HEK293 (cell line): ENCODE measurements around the gene VAV2.

Source experiments
- CTCF ChIA-PET: fragments of 350-600 bp; formaldehyde crosslinking; extraction: SDS; loops from one replicate; lab custom pipeline; 2021; ENCODE audit warnings: antibody characterized with exemption; lab: Yijun Ruan, JAX
- POLR2A ChIA-PET: fragments of 300-600 bp; formaldehyde crosslinking; extraction: SDS; loops from one replicate; lab custom pipeline; 2020; ENCODE audit warnings: antibody characterized with exemption, inconsistent platforms; lab: Yijun Ruan, JAX
- H3K27ac ChIP-seq: fragments of 200-500 bp; sonication (Bioruptor generic); 2 replicates; pipeline ENCODE4 v1.5.1; 2014; ENCODE audit warnings: low read depth, low read length, control low read depth, inconsistent platforms; ENCODE audit errors: extremely low read depth
- H3K36me3 ChIP-seq, 2 experiments: fragments of 200-500 bp in 1 of 2; sonication (Bioruptor generic) in 1 of 2; 1 replicate in 1 of 2; 2 replicates in 1 of 2; pipeline ENCODE4 v1.5.1; 2014 to 2017; ENCODE audit warnings: inconsistent platforms in 2 of 2, low read length in 2 of 2; ENCODE audit not compliant: control insufficient read depth in 2 of 2, insufficient read depth in 1 of 2
- H3K4me1 ChIP-seq: fragments of 200-500 bp; sonication (Bioruptor generic); 2 replicates; pipeline ENCODE4 v1.5.1; 2014; ENCODE audit warnings: mild to moderate bottlenecking, low read length, inconsistent platforms; ENCODE audit not compliant: control insufficient read depth, insufficient read depth
- H3K4me3 ChIP-seq: 2 replicates; pipeline ENCODE4 v1.5.1; 2011; ENCODE audit warnings: low read depth, mild to moderate bottlenecking, control low read depth, low read length, moderate library complexity
- H3K9me3 ChIP-seq: fragments of 200-500 bp; sonication (Bioruptor generic); 2 replicates; pipeline ENCODE4 v1.5.1; 2014; ENCODE audit warnings: low read depth, low read length, inconsistent platforms; ENCODE audit not compliant: control insufficient read depth, insufficient read depth
- BCL11A ChIP-seq: fragments of 450-650 bp; formaldehyde crosslinking; IDR thresholded peaks from 2 replicates; pipeline ENCODE4 v1.5.1; 2016; ENCODE audit warnings: low read depth, missing biosample characterization, missing genetic modification characterization
- GLIS1 ChIP-seq: fragments of 450-650 bp; formaldehyde crosslinking; IDR thresholded peaks from 2 replicates; pipeline ENCODE4 v1.5.1; 2016; ENCODE audit warnings: missing biosample characterization, missing genetic modification characterization
- ZBTB1 ChIP-seq: fragments of 450-650 bp; formaldehyde crosslinking; IDR thresholded peaks from 2 replicates; pipeline ENCODE4 v1.5.1; 2016; ENCODE audit warnings: missing biosample characterization, missing genetic modification characterization
- ZFP69B ChIP-seq: fragments of 450-650 bp; formaldehyde crosslinking; IDR thresholded peaks from 2 replicates; pipeline ENCODE4 v1.5.1; 2016; ENCODE audit warnings: missing biosample characterization, missing genetic modification characterization
- ZNF174 ChIP-seq: fragments of 450-650 bp; formaldehyde crosslinking; IDR thresholded peaks from 2 replicates; pipeline ENCODE4 v1.5.0; 2017; ENCODE audit warnings: missing biosample characterization, mild to moderate bottlenecking, missing genetic modification characterization
- ZNF19 ChIP-seq: fragments of 450-650 bp; formaldehyde crosslinking; IDR thresholded peaks from 2 replicates; pipeline ENCODE4; 2016; ENCODE audit warnings: missing biosample characterization, missing genetic modification characterization, low read depth
- ZNF202 ChIP-seq: fragments of 450-650 bp; formaldehyde crosslinking; IDR thresholded peaks from 2 replicates; pipeline ENCODE4 v1.5.1; 2016; ENCODE audit warnings: missing biosample characterization, missing genetic modification characterization, borderline replicate concordance
- ZNF24 ChIP-seq: fragments of 450-650 bp; formaldehyde crosslinking; IDR thresholded peaks from 2 replicates; pipeline ENCODE4 v1.5.1; 2016; ENCODE audit warnings: missing biosample characterization, missing genetic modification characterization
- ZNF558 ChIP-seq: fragments of 450-650 bp; formaldehyde crosslinking; IDR thresholded peaks from 2 replicates; pipeline ENCODE4 v1.5.1; 2016; ENCODE audit warnings: missing biosample characterization, missing genetic modification characterization
- ZNF701 ChIP-seq: fragments of 450-650 bp; formaldehyde crosslinking; IDR thresholded peaks from 2 replicates; pipeline ENCODE4 v1.5.1; 2016; ENCODE audit warnings: missing biosample characterization, missing genetic modification characterization
- ZNF792 ChIP-seq: fragments of 450-650 bp; formaldehyde crosslinking; IDR thresholded peaks from 2 replicates; pipeline ENCODE4 v1.5.1; 2016; ENCODE audit warnings: missing biosample characterization, missing genetic modification characterization
- TF ChIP-seq, protein P1 (sequence below): fragments of 450-650 bp; formaldehyde crosslinking; IDR thresholded peaks from 2 replicates; pipeline ENCODE4 v1.5.1; 2017; ENCODE audit warnings: missing biosample characterization, missing genetic modification characterization
- TF ChIP-seq, protein P2 (sequence below): fragments of 450-650 bp; formaldehyde crosslinking; IDR thresholded peaks from 2 replicates; pipeline ENCODE4 v1.5.1; 2017; ENCODE audit warnings: missing biosample characterization, mild to moderate bottlenecking, missing genetic modification characterization, moderate library complexity
- TF ChIP-seq, protein P3 (sequence below): fragments of 450-650 bp; formaldehyde crosslinking; IDR thresholded peaks from 2 replicates; pipeline ENCODE4 v1.5.1; 2016; ENCODE audit warnings: missing biosample characterization, missing genetic modification characterization
- TF ChIP-seq, protein P4 (sequence below): fragments of 450-650 bp; IDR thresholded peaks from 2 replicates; pipeline ENCODE4 v1.5.1; 2018; ENCODE audit warnings: missing biosample characterization, missing genetic modification characterization
- TF ChIP-seq, protein P5 (sequence below): fragments of 450-650 bp; formaldehyde crosslinking; IDR thresholded peaks from 2 replicates; pipeline ENCODE4 v1.5.1; 2016; ENCODE audit warnings: missing biosample characterization, missing genetic modification characterization
- TF ChIP-seq, protein P6 (sequence below): fragments of 450-650 bp; formaldehyde crosslinking; IDR thresholded peaks from 2 replicates; pipeline ENCODE4 v1.5.1; 2016; ENCODE audit warnings: missing biosample characterization, missing genetic modification characterization
- TF ChIP-seq, protein P7 (sequence below): fragments of 450-650 bp; formaldehyde crosslinking; IDR thresholded peaks from 2 replicates; pipeline ENCODE4 v1.5.1; 2016; ENCODE audit warnings: missing biosample characterization, missing genetic modification characterization

The VAV2 gene

DNA sequence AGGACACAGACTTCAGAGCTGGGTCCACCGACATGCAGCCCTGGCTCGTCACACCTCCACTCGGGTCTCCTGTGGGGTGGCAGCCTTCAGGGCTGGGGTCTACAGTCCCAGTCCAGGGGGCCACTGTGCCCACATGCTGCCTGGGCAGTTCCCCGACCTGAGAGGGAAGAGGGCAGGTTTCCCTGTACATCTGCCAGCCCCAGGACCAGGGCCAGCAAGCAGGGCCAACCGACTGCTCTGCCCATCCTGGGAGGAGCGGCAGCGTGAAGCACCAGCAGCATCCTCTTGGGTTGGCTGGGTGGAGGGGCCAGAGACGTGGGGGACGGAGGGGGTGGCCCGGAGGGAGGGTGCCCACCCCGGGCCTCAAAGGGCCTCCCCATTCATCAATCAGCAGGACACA lies 133.4 kb downstream of the VAV2 start (continued):
- TF ChIP-seq, protein P1, sequence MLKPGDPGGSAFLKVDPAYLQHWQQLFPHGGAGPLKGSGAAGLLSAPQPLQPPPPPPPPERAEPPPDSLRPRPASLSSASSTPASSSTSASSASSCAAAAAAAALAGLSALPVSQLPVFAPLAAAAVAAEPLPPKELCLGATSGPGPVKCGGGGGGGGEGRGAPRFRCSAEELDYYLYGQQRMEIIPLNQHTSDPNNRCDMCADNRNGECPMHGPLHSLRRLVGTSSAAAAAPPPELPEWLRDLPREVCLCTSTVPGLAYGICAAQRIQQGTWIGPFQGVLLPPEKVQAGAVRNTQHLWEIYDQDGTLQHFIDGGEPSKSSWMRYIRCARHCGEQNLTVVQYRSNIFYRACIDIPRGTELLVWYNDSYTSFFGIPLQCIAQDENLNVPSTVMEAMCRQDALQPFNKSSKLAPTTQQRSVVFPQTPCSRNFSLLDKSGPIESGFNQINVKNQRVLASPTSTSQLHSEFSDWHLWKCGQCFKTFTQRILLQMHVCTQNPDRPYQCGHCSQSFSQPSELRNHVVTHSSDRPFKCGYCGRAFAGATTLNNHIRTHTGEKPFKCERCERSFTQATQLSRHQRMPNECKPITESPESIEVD (tag by site-specific recombination): no peak
- TF ChIP-seq, protein P2, sequence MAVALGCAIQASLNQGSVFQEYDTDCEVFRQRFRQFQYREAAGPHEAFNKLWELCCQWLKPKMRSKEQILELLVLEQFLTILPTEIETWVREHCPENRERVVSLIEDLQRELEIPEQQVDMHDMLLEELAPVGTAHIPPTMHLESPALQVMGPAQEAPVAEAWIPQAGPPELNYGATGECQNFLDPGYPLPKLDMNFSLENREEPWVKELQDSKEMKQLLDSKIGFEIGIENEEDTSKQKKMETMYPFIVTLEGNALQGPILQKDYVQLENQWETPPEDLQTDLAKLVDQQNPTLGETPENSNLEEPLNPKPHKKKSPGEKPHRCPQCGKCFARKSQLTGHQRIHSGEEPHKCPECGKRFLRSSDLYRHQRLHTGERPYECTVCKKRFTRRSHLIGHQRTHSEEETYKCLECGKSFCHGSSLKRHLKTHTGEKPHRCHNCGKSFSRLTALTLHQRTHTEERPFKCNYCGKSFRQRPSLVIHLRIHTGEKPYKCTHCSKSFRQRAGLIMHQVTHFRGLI (tag by site-specific recombination): no peak
- TF ChIP-seq, protein P3, sequence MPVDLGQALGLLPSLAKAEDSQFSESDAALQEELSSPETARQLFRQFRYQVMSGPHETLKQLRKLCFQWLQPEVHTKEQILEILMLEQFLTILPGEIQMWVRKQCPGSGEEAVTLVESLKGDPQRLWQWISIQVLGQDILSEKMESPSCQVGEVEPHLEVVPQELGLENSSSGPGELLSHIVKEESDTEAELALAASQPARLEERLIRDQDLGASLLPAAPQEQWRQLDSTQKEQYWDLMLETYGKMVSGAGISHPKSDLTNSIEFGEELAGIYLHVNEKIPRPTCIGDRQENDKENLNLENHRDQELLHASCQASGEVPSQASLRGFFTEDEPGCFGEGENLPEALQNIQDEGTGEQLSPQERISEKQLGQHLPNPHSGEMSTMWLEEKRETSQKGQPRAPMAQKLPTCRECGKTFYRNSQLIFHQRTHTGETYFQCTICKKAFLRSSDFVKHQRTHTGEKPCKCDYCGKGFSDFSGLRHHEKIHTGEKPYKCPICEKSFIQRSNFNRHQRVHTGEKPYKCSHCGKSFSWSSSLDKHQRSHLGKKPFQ: no peak
- TF ChIP-seq, protein P4, sequence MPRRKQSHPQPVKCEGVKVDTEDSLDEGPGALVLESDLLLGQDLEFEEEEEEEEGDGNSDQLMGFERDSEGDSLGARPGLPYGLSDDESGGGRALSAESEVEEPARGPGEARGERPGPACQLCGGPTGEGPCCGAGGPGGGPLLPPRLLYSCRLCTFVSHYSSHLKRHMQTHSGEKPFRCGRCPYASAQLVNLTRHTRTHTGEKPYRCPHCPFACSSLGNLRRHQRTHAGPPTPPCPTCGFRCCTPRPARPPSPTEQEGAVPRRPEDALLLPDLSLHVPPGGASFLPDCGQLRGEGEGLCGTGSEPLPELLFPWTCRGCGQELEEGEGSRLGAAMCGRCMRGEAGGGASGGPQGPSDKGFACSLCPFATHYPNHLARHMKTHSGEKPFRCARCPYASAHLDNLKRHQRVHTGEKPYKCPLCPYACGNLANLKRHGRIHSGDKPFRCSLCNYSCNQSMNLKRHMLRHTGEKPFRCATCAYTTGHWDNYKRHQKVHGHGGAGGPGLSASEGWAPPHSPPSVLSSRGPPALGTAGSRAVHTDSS: no peak

DNA sequence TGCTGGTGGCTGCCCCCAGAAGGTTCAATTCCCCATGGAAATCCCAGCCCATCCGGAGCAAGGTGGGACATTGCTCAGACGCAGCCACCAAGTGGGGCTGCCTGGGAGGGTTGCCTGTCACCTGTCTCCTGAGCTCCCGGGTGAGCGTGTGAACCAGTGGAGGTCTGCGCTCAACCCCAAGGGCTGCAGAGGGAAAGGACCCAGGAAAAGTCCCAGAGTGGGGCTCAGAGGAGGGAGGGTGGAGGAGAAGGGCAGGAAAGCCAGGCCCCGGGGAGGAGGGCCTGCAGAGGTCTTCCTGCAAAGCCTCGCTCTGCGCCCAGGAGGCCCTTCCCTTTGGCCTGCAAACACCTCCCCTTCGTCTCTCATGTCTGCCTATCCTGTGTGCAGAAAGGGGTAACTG lies 134.5 kb downstream of the VAV2 start:
- H3K36me3 ChIP-seq: peaks cover 0 to 3% of the 10 kb centered on the region in 2 experiments; a peak in 1 of 3 replicates
- ChIA-PET CTCF (interaction anchor here (0.6 to 1.1 kb wide), 3 partner anchors 12 to 241 kb away, joined by 3 to 4 read pairs (median 3); no protein-coding TSS in a partner anchor), POLR2A (no interaction called here)
- no peaks in the 10 kb centered on the region for H3K9me3 ChIP-seq
- no peaks in the 10 kb centered on the region for H3K4me1 ChIP-seq
- H3K4me3 ChIP-seq: no peak overlapping the region
- no peak overlapping the region for H3K27ac ChIP-seq
- TF ChIP-seq ZFP69B (tag by site-specific recombination) (no peak), BCL11A (tag by site-specific recombination) (no peak), GLIS1 (peak; percentile 77), ZNF701 (tag by site-specific recombination) (no peak)
- TF ChIP-seq, protein P5, sequence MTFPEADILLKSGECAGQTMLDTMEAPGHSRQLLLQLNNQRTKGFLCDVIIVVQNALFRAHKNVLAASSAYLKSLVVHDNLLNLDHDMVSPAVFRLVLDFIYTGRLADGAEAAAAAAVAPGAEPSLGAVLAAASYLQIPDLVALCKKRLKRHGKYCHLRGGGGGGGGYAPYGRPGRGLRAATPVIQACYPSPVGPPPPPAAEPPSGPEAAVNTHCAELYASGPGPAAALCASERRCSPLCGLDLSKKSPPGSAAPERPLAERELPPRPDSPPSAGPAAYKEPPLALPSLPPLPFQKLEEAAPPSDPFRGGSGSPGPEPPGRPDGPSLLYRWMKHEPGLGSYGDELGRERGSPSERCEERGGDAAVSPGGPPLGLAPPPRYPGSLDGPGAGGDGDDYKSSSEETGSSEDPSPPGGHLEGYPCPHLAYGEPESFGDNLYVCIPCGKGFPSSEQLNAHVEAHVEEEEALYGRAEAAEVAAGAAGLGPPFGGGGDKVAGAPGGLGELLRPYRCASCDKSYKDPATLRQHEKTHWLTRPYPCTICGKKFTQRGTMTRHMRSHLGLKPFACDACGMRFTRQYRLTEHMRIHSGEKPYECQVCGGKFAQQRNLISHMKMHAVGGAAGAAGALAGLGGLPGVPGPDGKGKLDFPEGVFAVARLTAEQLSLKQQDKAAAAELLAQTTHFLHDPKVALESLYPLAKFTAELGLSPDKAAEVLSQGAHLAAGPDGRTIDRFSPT (tag by site-specific recombination): no peak

DNA sequence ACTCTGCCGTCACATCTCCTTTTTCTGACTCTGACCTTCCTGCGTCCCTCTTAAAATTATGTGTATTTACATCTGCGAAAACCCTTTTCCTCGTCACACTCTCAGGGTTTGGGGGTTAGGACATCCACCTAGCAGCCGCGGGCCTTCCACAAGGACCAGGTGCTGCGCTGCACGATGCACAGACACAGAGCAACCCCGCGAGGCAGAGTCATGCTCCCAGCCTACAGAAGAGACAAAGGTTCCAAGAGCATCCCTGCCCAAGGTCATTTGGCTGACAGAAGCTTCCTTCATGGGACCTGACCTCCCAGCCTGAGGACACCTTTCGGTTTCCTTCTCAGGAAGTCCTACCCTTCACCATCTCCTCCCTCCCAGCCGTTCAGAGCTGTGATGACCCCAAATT lies 135.3 kb downstream of the VAV2 start:
- peaks cover 0 to 3% of the 10 kb centered on the region in 2 experiments; a peak in 1 of 3 replicates for H3K36me3 ChIP-seq
- H3K9me3 ChIP-seq: no peaks in the 10 kb centered on the region
- no peaks in the 10 kb centered on the region for H3K4me1 ChIP-seq
- TF ChIP-seq ZNF24 (tag by site-specific recombination) (no peak), ZNF19 (tag by site-specific recombination) (no peak), ZNF792 (no peak), ZNF558 (tag by site-specific recombination) (no peak), ZNF202 (tag by site-specific recombination) (no peak), ZNF174 (tag by site-specific recombination) (no peak), ZBTB1 (tag by site-specific recombination) (no peak), ZNF701 (tag by site-specific recombination) (no peak)
- TF ChIP-seq, protein P6, sequence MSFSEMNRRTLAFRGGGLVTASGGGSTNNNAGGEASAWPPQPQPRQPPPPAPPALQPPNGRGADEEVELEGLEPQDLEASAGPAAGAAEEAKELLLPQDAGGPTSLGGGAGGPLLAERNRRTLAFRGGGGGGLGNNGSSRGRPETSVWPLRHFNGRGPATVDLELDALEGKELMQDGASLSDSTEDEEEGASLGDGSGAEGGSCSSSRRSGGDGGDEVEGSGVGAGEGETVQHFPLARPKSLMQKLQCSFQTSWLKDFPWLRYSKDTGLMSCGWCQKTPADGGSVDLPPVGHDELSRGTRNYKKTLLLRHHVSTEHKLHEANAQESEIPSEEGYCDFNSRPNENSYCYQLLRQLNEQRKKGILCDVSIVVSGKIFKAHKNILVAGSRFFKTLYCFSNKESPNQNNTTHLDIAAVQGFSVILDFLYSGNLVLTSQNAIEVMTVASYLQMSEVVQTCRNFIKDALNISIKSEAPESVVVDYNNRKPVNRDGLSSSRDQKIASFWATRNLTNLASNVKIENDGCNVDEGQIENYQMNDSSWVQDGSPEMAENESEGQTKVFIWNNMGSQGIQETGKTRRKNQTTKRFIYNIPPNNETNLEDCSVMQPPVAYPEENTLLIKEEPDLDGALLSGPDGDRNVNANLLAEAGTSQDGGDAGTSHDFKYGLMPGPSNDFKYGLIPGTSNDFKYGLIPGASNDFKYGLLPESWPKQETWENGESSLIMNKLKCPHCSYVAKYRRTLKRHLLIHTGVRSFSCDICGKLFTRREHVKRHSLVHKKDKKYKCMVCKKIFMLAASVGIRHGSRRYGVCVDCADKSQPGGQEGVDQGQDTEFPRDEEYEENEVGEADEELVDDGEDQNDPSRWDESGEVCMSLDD: no peak
- TF ChIP-seq, protein P7, sequence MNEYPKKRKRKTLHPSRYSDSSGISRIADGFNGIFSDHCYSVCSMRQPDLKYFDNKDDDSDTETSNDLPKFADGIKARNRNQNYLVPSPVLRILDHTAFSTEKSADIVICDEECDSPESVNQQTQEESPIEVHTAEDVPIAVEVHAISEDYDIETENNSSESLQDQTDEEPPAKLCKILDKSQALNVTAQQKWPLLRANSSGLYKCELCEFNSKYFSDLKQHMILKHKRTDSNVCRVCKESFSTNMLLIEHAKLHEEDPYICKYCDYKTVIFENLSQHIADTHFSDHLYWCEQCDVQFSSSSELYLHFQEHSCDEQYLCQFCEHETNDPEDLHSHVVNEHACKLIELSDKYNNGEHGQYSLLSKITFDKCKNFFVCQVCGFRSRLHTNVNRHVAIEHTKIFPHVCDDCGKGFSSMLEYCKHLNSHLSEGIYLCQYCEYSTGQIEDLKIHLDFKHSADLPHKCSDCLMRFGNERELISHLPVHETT (tag by site-specific recombination): no peak
- TF ChIP-seq, all 188 proteins: peak for 0
- Histone ChIP-seq H3K4me3 (no peak overlapping the region), H3K27ac (no peak overlapping the region)
- CTCF ChIA-PET: interaction anchor here (1.1 kb wide), 1 partner anchor 24 kb away, joined by 3 read pairs; no protein-coding TSS in a partner anchor
- POLR2A ChIA-PET: no interaction called here
